ENCODE measurements around the gene ENTPD6.

The ENTPD6 gene

GRCh38 chr20:25158043-25158442, 37.5 kb upstream of the ENTPD6 start:
- TF ChIP-seq, protein P1, sequence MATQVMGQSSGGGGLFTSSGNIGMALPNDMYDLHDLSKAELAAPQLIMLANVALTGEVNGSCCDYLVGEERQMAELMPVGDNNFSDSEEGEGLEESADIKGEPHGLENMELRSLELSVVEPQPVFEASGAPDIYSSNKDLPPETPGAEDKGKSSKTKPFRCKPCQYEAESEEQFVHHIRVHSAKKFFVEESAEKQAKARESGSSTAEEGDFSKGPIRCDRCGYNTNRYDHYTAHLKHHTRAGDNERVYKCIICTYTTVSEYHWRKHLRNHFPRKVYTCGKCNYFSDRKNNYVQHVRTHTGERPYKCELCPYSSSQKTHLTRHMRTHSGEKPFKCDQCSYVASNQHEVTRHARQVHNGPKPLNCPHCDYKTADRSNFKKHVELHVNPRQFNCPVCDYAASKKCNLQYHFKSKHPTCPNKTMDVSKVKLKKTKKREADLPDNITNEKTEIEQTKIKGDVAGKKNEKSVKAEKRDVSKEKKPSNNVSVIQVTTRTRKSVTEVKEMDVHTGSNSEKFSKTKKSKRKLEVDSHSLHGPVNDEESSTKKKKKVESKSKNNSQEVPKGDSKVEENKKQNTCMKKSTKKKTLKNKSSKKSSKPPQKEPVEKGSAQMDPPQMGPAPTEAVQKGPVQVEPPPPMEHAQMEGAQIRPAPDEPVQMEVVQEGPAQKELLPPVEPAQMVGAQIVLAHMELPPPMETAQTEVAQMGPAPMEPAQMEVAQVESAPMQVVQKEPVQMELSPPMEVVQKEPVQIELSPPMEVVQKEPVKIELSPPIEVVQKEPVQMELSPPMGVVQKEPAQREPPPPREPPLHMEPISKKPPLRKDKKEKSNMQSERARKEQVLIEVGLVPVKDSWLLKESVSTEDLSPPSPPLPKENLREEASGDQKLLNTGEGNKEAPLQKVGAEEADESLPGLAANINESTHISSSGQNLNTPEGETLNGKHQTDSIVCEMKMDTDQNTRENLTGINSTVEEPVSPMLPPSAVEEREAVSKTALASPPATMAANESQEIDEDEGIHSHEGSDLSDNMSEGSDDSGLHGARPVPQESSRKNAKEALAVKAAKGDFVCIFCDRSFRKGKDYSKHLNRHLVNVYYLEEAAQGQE (IDR thresholded peaks at IDR 0.05; ENCODE audit: low read depth) = no peak
- TF ChIP-seq EGR1 (IDR thresholded peaks at IDR 0.05) = no peak
- no peak for TF ChIP-seq FOXM1 (IDR thresholded peaks at IDR 0.05; ENCODE audit: borderline replicate concordance, low read depth)
- TF ChIP-seq NFIC (IDR thresholded peaks at IDR 0.05) = no peak
- no peak for TF ChIP-seq TEAD4 (IDR thresholded peaks at IDR 0.05)

GRCh38 chr20:25160467-25160866, 35.0 kb upstream of the ENTPD6 start:
- TF ChIP-seq TCF12 (IDR thresholded peaks at IDR 0.05; ENCODE audit: low read depth) (no peak), EP300 (IDR thresholded peaks at IDR 0.05; ENCODE audit: borderline replicate concordance) (no peak), NFIC (IDR thresholded peaks at IDR 0.05) (no peak), FOXM1 (IDR thresholded peaks at IDR 0.05; ENCODE audit: borderline replicate concordance, low read depth) (no peak), TEAD4 (IDR thresholded peaks at IDR 0.05) (no peak), YY1 (IDR thresholded peaks at IDR 0.05; ENCODE audit: low read depth) (no peak), USF1 (IDR thresholded peaks at IDR 0.05) (no peak), TAF1 (IDR thresholded peaks at IDR 0.05; ENCODE audit: low read depth) (no peak)
- TF ChIP-seq, protein P1 (IDR thresholded peaks at IDR 0.05; ENCODE audit: low read depth) = no peak
- TF ChIP-seq, protein P2, sequence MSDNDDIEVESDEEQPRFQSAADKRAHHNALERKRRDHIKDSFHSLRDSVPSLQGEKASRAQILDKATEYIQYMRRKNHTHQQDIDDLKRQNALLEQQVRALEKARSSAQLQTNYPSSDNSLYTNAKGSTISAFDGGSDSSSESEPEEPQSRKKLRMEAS (IDR thresholded peaks at IDR 0.05) = no peak

GRCh38 chr20:25160897-25161296, 34.6 kb upstream of the ENTPD6 start:
- no peak for TF ChIP-seq FOXM1 (IDR thresholded peaks at IDR 0.05; ENCODE audit: borderline replicate concordance, low read depth)
- no peak for TF ChIP-seq USF1 (IDR thresholded peaks at IDR 0.05)
- no peak for TF ChIP-seq TCF12 (IDR thresholded peaks at IDR 0.05; ENCODE audit: low read depth)
- no peak for TF ChIP-seq ZBTB7A (IDR thresholded peaks at IDR 0.05; ENCODE audit: low read depth)
- TF ChIP-seq TEAD4 (IDR thresholded peaks at IDR 0.05) = no peak
- TF ChIP-seq CEBPB (IDR thresholded peaks at IDR 0.05) = no peak
- TF ChIP-seq CREB1 (IDR thresholded peaks at IDR 0.05; ENCODE audit: low read depth) = no peak
- TF ChIP-seq, protein P1 (IDR thresholded peaks at IDR 0.05; ENCODE audit: low read depth) = no peak
- no peak for TF ChIP-seq TAF1 (IDR thresholded peaks at IDR 0.05; ENCODE audit: low read depth)
- no peak for TF ChIP-seq RAD21 (IDR thresholded peaks at IDR 0.05; ENCODE audit: low read depth)

- TF ChIP-seq FOXM1 (IDR thresholded peaks at IDR 0.05; ENCODE audit: borderline replicate concordance, low read depth) (no peak), NFIC (IDR thresholded peaks at IDR 0.05) (no peak), CEBPB (IDR thresholded peaks at IDR 0.05) (no peak), RAD21 (IDR thresholded peaks at IDR 0.05; ENCODE audit: low read depth) (no peak), ZBTB7A (IDR thresholded peaks at IDR 0.05; ENCODE audit: low read depth) (no peak), YY1 (IDR thresholded peaks at IDR 0.05; ENCODE audit: low read depth) (no peak), EGR1 (IDR thresholded peaks at IDR 0.05) (no peak), EP300 (IDR thresholded peaks at IDR 0.05; ENCODE audit: borderline replicate concordance) (no peak), TAF1 (IDR thresholded peaks at IDR 0.05; ENCODE audit: low read depth) (no peak), TCF12 (IDR thresholded peaks at IDR 0.05; ENCODE audit: low read depth) (no peak), CREB1 (IDR thresholded peaks at IDR 0.05; ENCODE audit: low read depth) (no peak), USF1 (IDR thresholded peaks at IDR 0.05) (no peak), TEAD4 (IDR thresholded peaks at IDR 0.05) (no peak)
- TF ChIP-seq, protein P2 (IDR thresholded peaks at IDR 0.05) = no peak
Observed at GRCh38 chr20:25165128-25165527, 30.4 kb upstream of the ENTPD6 start.
